NCI-H2196 (cell line): ENCODE measurements around the gene SIRT4.
"Not testable (repeated sequence)": the region's sequence is repeated elsewhere in the genome, so short reads cannot be mapped to it uniquely, and the experiment has no call there.

Source experiments
- DNase-seq: peaks from one replicate; lab custom pipeline; 2025; ENCODE audit not compliant: unreplicated experiment; lab: John Stamatoyannopoulos, UW

The SIRT4 gene

DNA sequence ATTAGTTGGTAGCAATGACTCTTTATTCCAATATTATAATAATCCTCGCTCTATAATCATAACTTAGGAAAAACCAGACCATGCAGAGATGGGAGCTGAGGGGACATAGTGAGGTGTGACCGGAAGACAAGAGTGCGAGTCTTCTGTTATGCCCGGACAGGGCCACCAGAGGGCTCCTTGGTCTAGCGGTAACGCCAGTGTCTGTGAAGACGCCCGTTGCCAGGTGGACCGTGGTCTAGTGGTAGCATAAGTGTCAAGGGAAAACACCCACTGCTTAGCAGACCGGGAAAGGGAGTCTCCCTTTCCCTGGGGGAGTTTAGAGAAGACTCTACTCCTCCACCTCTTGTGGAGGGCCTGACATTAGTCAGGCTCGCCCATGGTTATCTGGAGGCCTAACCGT, 33.3 kb downstream of the SIRT4 start:
- peak; percentile 55 for DNase-seq

DNA sequence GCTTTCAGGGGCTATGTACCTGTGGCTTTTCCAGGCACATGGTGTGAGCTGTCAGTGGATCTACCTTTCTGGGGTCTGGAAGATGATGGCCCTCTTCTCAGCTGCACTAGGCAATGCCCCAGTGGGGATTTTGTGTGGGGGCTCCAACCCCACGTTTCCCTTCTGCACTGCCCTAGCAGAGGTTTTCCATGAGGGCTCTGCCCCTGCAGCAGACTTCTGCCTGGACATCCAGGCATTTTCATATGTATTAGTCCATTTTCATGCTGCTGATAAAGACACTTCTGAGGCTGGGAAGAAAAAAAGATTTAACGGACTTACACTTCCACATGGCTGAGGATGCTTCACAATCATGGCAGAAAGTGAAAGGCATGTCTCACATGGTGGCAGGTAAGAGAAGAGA, 34.3 kb downstream of the SIRT4 start:
- DNase-seq = not testable (repeated sequence)

DNA sequence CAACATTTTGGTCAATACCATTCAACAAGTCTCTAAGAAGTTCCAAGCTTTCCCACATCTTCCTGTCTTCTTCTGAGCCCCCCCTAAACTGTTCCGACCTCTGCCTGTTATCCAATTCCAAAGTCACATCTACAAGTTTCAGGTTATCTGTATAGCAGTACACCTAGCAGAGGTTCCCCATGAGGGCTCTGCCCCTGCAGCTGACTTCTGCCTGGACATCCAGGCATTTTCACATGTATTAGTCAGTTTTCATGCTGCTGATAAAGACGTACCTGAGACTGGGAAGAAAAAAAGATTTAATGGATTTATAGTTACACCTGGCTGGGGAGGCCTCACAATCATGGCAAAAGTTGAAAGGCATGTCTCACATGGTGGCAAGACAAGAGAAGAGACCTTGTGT, 35.6 kb downstream of the SIRT4 start:
- no peak for DNase-seq

GRCh38 chr12:120339256-120339655, 37.1 kb downstream of the SIRT4 start:
- no peak for DNase-seq

DNA sequence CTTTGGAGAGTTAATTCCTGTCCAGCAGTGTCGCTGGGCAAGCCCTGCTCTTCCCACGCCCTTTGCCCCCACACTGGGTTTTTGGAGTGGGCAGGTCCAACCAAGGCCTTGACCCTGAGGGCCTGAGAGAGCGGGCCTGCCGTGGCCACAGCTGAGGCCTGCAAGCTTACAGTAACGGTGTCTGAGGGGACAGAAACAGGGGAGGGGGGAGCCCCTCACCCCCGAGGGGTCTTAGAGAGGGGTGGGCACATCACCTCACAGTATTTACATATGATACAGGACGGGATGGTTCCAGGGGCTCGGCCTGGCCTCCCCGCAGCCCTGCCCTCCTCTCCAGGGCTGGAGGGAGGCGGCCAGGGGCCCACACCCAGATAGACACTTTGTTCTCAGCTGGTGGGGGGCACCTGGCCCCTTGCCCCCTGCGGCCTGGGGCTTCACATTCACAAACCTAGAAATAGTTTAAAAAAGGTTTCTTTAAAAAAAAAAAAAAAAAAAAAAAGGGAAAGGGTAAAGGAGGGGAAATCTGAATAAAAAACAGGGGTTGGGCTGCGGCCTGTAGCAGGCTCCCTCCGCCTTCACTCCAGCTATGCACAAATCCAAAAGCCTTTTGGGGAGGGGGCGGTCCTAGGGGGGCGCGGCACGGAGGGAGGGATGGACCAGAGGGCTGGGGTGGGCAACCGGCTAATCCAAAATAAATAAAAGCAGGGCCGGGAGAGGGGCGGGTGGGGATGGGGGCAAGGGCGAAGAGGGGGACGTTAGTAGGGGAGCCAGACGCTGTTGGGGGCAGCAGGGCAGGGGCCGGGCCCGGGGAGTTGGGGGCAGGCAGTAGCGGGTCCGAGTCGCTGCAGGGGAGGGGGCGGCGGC, 40.3 kb downstream of the SIRT4 start:
- DNase-seq = no peak

- no peak for DNase-seq
Observed at GRCh38 chr12:120343039-120343537, 41.0 kb downstream of the SIRT4 start.

DNA sequence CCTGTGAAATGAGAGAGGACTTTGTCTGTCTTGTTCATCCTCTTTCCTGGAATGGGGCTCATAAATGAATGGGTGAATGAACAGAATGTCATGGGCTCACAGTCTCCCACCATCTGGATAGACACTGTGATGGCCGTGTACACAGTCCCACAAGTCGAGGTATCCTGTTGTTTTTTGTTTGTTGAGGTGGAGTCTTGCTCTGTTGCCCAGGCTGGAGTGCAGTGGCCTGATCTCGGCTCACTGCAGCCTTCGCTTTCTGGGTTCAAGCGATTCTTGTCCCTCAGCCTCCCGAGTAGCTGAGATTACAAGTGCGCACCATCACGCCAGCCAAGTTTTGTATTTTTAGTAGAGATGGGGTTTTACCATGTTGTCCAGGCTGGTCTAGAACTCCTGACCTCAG, 41.6 kb downstream of the SIRT4 start:
- DNase-seq = no peak

GRCh38 chr12:120346031-120346430, 43.9 kb downstream of the SIRT4 start:
- no peak for DNase-seq

DNA sequence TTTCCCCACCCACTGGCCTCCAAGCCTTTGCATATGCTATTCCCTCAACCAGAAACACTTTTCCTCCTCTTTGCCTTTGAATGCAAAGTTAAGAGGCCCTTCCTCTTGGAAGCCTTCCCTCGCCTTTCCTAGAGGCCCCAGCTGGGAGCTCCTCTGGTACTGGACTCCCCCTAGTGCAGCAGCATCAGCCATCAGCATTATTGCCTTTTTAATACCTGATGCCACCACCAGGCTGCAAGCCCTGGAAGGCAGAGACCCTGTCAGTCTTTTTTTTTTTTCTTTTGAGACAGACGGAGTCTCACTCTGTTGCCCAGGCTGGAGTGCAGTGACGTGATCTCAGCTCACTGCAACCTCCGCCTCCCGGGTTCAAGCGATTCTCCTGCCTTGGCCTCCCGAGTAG, 44.6 kb downstream of the SIRT4 start:
- DNase-seq = no peak

- no peak for DNase-seq
Observed at GRCh38 chr12:120347766-120348165, 45.6 kb downstream of the SIRT4 start.

GRCh38 chr12:120350576-120351350, 48.6 kb downstream of the SIRT4 start:
- peak; percentile 72 for DNase-seq

DNA sequence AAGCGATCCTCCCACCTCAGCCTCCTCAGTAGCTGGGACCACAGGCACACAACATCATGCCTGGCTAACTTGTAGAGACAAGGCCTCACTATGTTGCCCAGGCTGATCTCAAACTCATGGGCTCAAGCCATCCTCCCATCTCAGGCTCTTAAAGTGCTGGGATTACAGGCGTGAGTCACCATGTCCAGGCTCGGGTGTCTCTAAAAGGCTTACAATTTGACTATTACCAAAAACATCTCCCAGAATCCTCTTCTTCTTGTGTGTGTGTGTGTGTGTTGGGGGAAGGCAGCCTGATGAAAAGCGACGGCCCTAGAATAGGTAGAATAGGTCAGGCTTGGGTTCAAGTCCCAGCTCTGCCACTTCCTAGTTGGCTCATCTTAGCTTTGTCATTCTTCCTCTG, 50.0 kb downstream of the SIRT4 start:
- DNase-seq = no peak

GRCh38 chr12:120353136-120353535, 51.0 kb downstream of the SIRT4 start:
- no peak for DNase-seq

GRCh38 chr12:120353556-120354317, 51.6 kb downstream of the SIRT4 start:
- no peak for DNase-seq

- peak; percentile 65 for DNase-seq
Observed at GRCh38 chr12:120356567-120357030, 54.5 kb downstream of the SIRT4 start.

GRCh38 chr12:120357104-120357503, 55.0 kb downstream of the SIRT4 start:
- no peak for DNase-seq

DNA sequence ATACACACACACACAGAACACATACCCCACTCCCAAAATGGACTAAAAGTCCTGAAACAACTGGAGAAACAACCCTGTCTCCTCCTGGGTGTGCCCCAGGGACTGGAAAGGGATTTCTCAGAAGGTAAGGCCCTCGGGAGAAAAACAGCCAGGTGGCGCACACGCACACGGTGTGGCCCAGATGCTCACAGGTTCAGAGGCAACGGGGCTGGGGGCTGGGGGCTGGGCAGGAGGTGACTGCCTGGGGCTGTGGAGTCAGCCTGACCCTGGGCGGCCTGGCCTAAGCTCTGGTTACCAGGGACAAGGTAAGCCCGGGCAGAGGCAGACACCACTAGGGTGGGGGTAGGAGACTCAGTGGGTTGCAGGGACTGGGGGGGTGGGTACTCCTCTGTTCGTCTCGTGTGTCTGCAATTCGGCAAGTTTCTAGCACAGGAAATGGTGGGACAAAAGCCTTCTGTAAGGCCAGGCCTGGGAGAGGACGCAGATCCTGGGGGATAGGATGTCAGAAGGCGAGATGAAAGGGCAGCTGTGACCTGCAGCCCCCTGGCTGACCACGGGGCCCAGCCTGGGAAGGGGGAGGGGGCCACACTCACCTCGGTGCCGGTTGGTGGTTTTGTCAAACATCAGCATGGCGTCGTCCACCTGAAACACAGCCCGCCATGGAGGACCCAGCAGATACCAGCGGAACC, 56.4 kb downstream of the SIRT4 start:
- no peak for DNase-seq

DNA sequence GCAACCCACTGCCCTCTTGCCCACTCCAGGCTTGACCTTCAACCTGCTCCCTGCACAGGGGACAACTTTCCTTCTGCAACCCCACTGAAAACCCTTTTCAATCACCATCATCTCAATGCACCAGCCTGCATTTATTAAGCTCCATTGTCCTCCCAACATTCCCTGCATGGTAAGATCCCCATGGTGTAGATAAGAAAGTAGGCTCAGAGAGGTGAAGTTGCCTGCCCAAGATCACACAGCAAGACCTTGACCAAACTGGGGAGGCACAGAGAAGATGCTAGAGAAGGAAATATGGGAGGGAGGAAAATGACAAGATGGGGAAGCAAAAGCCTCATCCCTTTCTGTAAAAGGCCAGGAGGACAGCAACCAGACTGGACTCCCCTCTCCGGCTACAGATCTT, 57.0 kb downstream of the SIRT4 start:
- DNase-seq = no peak

DNA sequence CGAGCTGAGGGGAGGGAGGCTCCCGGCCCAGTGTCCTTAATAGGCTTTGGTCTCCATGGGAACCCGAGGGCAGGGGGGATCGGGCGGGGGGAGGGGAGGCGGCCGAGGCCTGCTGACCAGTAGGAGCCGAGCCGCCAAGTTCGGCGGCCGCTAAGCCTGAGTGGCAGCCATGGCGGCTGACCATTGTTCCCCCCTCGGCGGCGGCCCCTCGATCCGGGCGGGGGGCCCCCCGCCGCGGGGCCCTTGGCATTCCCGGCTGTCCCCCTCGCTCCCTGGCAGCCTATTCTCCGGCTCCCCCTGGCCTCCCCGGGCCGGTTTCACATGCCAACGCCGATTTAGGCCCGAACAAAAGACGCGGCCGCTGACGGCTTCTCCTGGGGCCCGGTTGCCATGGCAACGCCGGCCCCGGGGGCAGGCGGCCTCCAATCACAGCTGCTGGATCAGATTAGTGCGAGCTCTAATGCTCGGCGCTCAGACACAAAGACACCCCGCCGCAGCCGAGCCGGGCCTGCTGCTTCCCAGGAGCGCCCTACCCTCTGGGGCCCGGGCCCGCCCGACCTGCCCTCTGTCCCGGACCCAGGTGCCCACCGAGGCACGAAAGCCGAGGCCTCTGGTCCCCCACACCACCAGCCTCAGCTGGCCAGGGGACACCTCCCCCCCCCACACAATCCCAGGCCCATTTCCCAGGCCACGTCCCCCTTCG, 59.5 kb downstream of the SIRT4 start:
- peak; percentile 94 for DNase-seq
